Stomach (tissue), 4 donors: ENCODE data around the gene OR2T29.
"Not testable (repeated sequence)": the region's sequence is repeated elsewhere in the genome, so short reads cannot be mapped to it uniquely, and the experiment has no call there.

Source experiments
- CTCF ChIP-seq, 7 experiments: fragments of 450-650 bp in 4 of 7; fragments of 200-600 bp in 3 of 7; sonication (generic) in 3 of 7; IDR thresholded peaks; one replicate each; pipeline ENCODE4 v1.5.1; 2016 to 2019; ENCODE audit warnings: antibody characterized with exemption in 7 of 7, control low read depth in 2 of 7, mild to moderate bottlenecking in 1 of 7
- EP300 ChIP-seq: sonication (generic); formaldehyde crosslinking; IDR thresholded peaks from one replicate; pipeline ENCODE4 v1.6.1; 2017; ENCODE audit warnings: antibody characterized with exemption
- POLR2A ChIP-seq, 4 donors: fragments of 450-650 bp; IDR thresholded peaks; one replicate each; pipeline ENCODE4 v1.6.1; 2016; ENCODE audit warnings: antibody characterized with exemption in 4 of 4, control low read depth in 2 of 4, mild to moderate bottlenecking in 1 of 4, moderate library complexity in 1 of 4
- POLR2AphosphoS5 ChIP-seq, 3 donors: sonication (generic); formaldehyde crosslinking; IDR thresholded peaks; one replicate each; pipeline ENCODE4 v1.6.1; 2016; ENCODE audit warnings: antibody characterized with exemption in 3 of 3

DNA sequence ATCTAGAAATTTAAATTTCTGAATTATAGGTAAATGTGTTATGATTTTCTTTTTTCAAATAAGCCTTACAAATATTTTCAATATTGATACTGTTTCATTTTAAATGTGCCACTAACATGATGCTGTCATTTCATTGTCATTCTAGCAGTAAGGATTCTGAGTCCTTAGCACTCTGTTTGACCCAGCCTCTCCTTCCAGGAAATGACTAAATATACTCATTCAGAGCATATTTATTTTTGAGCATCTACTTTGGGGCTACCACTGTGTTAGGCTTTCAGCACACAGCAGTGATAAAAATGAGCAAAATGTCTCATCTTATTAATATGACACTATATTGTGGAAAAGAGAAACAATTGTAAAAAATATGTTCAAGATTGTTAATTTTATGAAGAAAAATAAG is 52.4 kb downstream of the OR2T29 start:
- not testable (repeated sequence) for TF ChIP-seq CTCF (IDR thresholded peaks at IDR 0.05); POLR2A (IDR thresholded peaks at IDR 0.05); POLR2AphosphoS5 (IDR thresholded peaks at IDR 0.05); EP300
